Vagina (tissue), 2 donors: Measurements from ENCODE around the gene ATF5.

ENCODE experiments used
- CTCF ChIP-seq, 3 experiments: fragments of 450-650 bp in 2 of 3; fragments of 200-600 bp in 1 of 3; sonication (generic) in 1 of 3; IDR thresholded peaks; one replicate each; pipeline ENCODE4 v1.5.1; 2017 to 2019; ENCODE audit warnings: antibody characterized with exemption in 3 of 3, mild to moderate bottlenecking in 2 of 3, moderate library complexity in 2 of 3
- POLR2A ChIP-seq, 2 donors: fragments of 450-650 bp; IDR thresholded peaks; one replicate each; pipeline ENCODE4 v1.6.1; 2017; ENCODE audit warnings: antibody characterized with exemption in 2 of 2, mild to moderate bottlenecking in 2 of 2, moderate library complexity in 2 of 2
- POLR2AphosphoS5 ChIP-seq, 2 donors: sonication (generic); formaldehyde crosslinking; IDR thresholded peaks; one replicate each; pipeline ENCODE4 v1.9.0; 2017; ENCODE audit warnings: antibody characterized with exemption in 2 of 2, mild to moderate bottlenecking in 2 of 2, low read depth in 1 of 2; ENCODE audit not compliant: insufficient read depth in 1 of 2

- no peak for TF ChIP-seq POLR2A (IDR thresholded peaks at IDR 0.05)
- no peak for TF ChIP-seq CTCF (IDR thresholded peaks at IDR 0.05)
- no peak for TF ChIP-seq POLR2AphosphoS5 (IDR thresholded peaks at IDR 0.05; ENCODE audit: insufficient read depth in 1 of 2, low read depth in 1 of 2)
Measured at GRCh38 chr19:49936549-49936948, 7.5 kb downstream of the ATF5 start.
